Inferior parietal cortex (tissue), 1 donor: ENCODE results near the gene CD200R1.

ENCODE experiments used
- DNase-seq: peaks from one replicate; pipeline ENCODE4 v3.0.0-alpha.2; 2016; ENCODE audit errors: extremely low spot score

The CD200R1 gene, protein sequence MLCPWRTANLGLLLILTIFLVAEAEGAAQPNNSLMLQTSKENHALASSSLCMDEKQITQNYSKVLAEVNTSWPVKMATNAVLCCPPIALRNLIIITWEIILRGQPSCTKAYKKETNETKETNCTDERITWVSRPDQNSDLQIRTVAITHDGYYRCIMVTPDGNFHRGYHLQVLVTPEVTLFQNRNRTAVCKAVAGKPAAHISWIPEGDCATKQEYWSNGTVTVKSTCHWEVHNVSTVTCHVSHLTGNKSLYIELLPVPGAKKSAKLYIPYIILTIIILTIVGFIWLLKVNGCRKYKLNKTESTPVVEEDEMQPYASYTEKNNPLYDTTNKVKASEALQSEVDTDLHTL

DNA sequence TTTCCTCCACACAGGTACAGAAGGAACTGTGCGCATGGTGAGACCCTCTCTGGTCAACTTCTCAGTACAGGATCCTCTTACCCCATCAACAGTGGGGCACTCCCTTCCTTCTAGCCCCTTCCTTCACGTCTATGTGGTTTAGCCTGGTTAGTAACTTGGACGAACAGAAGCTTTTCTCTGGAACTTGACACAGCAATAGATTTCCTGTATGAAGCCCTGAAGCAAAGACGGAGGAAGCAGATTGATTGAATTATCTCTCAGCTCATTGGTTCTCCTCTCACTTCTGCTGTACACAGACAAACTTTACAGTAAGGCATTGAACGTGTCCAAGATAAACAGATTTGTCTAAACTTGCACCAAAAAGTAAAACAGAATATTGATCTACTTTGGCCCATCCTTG, at the start of gene CD200R1:
TSS of gene CD200R1 (minus strand) at position 210 of the 400 bp plus-strand sequence. CDS start 246 bp downstream, outside the sequence.
- DNase-seq: no peak

DNA sequence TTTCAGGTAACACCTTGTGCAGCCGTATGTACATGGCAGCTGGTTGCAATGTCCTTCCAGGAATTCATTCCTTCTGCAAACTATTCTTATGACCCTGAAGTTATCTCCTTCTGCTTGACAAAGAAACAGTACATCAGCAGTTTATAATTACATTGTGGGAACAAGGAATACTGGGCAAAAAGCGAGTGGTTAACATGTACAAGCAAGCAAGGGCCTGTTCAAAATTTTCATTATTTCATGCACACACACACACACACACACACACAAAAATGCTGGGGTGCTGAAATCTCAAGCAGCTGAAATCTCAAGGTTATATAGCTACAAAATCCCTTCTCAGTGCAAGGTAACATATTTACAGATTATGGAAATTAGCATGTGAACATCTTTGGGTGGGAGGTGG, 46.6 kb upstream of the CD200R1 start:
- no peak for DNase-seq

DNA sequence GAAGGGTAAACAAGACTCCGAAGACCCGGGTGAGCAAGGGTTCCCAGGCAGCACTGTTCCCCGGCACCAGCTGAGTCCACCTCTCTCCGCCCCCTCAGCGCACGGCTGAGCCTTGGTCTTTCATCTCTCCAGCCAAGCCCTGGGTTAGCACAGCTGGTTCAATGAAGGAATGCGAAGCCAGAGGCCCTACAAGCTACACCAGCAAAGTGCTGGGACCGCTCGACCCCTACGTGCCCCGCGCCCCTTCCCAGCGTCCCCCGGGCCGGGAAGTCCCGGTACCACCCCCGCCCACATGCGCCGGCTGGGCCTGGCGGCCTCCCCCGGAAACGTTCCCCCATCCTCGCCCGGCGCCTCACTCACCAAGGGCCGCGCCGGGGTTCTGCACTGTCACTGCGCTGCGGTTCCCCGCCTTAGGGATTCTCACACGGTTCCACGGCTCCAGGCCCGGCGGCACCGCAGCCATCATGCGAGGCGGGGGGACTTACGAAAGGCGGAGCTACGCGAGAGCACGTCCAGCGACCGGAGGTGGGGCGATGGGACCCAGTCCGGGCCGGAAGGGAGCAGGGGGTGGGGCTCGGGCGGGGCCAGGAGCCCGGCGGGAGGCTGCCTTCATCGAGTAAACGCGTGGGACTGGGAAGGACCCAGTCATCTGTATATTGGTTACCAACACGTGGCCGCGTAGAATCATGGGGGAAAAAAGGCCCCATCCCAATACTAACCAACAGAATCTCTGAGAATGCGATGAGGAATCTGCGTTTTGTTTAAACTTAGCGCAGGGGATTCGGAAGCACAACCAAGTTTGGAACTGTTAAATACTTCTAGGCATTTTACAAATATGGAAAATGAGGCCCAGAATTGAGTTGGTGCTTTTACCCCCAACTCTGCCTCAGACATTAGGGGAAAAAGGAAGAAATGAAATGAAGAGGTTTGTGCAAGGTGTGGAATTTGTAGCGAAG, 44.6 kb upstream of the CD200R1 start:
- DNase-seq: peak; percentile 87

DNA sequence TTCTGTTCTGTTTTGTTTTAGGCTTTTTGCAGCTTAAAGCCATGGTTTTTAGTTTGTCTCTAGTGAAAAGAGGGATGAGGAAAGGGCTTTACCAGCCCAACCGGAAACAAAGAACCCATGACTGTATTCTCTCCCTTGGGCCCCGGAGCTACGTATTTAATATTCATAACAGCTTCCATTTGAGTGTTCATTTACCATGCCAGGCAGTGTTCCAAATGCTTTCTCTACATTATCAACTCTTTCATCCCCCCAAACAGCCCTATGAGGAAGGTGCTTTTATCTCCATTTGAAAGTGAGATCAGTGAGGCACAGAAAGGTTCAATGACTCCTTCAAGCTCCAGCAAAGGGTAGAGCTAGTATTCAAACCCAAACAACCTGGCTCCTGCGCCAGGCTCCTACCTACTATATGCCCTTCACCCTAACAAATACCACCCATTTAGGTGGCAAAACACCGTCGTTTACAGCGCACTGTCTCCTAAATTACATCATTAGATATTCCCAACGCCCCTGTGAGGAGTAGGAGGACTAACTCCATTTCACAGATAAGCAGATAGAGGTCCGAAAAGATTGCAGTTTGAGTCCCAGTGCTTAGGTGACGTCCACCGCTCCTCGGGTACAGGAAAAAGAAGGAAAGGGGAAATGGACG, 43.8 kb upstream of the CD200R1 start:
- no peak for DNase-seq

DNA sequence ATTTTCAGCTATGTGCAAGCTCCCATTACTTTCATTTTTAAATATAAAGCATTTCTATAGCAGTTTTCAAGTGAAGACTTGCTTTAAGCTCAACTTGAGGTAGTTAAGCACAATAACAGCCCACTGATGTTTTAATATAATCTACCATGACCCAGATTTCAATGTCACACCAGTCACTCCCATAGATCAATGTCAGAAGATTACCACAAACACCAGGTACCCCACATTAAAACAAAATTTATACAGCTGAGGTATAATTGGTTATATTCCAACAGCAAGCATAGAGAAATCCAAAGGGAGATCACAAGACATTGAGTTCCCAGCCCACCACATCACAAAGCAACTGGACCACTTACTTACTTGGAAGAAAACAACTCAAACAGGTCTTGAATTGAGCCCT, 38.7 kb upstream of the CD200R1 start:
- DNase-seq: no peak

DNA sequence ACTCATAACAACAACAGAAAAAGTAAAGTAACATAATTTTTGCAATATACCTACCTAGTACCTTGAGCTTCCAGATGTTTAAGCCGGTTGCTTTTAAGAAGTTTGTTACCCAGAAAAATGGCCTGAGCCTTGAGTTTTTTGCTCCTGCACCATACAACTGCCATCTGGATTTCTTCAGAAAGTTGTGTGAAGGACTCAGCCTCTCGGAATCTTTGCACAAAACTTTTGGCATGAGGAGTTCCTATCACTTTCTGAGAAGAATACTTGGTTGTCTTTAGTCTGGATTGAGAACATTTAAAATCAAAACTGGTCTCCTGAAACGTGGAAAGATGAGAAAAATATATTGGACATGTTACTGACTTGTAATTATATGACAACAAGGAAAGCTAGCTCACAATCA, 33.2 kb upstream of the CD200R1 start:
- DNase-seq: no peak

DNA sequence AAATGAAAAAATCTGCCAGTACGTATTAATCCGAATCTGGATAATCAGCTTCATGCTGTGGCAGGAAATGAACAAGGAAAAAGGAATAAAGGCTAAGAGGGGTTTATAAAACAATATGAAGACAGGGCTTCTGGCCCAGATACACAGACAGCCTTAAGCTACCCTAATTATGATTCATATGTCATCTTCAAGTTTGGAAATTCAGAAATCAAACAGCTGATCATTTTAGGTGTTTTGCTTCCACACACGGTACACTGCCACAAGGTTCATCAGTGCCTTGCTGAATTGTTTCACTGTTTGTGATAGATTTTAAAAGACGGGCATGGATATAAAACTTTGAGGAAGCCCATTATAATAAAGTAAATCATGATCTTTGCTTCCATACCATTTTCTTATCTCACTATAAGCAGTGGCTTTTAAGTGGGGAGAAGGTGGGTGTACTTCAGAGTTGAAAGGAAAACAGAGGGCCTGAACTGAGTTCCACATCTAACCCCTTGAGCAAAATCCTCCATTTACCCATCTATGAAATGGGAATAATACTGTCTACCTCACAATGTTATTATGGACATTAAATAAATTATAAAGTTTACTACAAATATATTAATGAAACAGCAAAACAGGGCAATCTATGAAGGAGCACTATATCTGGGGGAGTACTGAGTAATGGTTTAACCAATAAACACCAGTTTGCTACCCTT, 31.6 kb upstream of the CD200R1 start:
- no peak for DNase-seq

DNA sequence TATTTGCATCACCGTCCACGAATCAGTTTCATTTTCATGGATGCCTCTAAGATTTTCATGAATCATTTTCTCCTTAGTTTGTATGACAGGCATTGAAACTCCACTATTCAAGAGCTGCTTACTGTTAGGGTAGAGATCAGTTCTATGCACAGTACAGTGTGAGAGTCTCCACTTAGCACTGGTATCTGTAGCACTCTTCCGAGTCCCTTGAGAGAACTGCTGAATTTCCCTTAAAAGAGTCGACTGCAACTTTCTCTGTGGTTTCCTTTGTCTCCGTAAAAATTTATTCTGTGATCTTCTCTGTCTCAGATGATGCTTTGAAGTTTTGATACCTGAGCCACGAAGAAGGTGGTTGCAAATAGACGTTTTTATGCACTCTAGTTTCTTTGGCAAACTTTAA, 30.7 kb upstream of the CD200R1 start:
- DNase-seq: no peak

DNA sequence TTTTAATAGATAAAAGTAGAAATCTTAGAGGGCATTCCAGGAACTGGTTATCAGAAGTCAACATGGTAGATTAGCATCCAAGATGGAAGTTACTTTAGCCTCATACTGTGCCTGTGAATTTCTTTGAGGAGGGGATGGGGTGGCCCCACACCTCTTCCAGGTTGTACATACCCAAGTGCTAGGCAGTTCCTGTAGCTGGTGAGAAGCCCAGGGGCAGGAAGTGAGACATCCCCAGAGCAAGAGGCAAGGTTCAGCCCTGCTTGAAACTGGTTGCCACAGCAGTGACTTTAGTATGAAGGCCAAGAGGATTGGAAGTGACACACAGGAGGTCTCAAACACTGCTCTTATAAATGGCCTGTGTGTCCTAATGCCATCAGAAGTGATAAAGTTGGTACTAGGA, 27.8 kb upstream of the CD200R1 start:
- no peak for DNase-seq

DNA sequence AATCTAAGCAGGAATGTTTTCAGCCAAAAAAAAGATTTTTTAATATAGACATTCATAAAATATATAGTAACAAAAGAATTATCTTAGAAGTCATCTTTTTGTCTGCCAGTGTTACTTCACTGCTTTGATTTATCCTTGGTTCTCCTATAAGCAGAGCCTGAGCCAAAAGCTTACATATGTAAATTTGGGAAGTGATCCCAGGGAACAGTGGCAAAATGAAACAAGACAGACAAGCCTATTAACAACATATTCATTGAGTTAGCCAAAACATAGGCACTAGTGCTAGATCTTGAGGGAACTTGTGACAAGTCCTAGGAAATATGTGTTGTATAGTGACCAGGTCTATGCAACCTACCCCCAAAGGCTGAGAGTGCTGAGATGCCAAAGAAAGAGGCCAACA, 27.1 kb upstream of the CD200R1 start:
- DNase-seq: no peak

DNA sequence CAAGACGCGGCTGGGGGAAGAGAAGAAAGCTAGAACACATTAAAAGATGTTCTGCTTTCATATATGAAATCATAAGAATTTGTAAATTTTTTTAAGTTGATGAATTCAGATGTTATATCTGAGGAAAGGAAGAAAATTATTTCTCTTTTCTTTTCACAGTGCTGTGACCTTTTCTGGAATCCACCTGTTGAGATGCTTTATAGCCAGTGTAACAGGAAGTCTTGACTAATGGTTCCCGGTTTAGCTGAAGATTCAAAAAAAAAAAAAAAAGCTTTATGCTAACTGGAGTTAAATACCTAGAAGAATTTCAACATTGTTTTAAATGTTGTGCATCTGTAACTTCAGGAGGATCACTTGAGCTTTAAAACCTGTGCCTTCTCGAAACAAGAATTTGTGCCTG, 25.8 kb upstream of the CD200R1 start:
- no peak for DNase-seq

DNA sequence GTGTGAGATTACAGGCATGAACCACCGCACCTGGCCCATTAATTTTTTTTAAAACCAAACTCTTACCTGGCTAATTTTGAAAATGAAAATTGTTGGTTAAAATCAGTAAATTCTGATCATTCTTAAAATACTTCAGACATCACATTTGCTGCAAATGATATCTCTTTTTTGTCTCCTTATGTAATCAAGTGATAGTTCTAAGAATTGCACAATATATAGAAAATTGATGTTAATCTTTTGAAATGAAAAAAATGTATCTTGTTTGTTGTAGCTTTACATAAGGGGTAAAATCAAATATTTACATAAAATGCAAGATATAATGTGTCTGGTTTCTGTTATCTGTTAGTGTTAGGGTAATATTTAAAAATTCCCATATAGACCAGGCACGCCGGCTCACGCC, 20.9 kb upstream of the CD200R1 start:
- no peak for DNase-seq

DNA sequence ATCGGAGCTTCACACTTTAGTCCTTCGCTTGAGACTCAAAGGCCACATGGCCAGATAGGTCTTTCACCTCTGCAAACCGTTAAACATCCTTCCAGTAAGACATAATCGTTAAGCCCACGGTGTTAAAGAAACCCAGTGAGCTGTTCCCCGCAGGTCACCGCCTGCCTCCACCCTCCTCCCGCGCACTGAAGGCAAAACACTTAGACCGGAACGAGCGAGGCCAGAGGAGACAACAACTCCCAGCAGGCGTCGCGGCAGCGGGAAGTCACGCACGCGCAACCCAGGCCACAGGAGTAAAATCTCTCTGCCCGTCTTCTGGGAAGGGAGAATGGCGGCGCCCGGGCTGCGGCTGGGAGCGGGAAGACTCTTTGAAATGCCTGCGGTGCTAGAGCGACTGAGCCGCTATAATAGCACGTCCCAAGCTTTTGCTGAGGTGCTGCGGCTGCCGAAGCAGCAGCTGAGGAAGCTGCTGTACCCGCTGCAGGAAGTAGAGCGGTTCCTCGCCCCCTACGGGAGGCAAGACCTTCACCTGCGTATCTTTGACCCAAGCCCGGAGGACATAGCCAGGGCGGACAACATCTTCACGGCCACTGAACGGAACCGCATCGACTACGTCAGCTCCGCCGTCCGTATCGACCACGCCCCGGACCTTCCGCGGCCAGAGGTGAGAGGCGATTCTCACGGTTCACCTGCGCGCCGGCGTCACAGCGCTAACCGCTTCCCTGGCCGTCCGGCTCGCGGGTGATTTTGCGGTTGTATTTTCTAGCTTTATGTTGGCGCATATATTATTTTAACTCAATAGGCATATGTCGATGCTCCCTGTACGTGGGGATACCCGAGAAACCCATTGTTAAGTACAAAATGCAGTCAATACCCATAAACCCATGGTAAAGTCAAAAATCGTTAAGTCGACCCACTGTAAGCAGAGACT, 16.0 kb upstream of the CD200R1 start, which contains the start of gene GTPBP8:
TSS of gene GTPBP8 (plus strand) at position 313 of the 931 bp plus-strand sequence. CDS start at position 329, 16 bp downstream.
- DNase-seq: peak; percentile 94

DNA sequence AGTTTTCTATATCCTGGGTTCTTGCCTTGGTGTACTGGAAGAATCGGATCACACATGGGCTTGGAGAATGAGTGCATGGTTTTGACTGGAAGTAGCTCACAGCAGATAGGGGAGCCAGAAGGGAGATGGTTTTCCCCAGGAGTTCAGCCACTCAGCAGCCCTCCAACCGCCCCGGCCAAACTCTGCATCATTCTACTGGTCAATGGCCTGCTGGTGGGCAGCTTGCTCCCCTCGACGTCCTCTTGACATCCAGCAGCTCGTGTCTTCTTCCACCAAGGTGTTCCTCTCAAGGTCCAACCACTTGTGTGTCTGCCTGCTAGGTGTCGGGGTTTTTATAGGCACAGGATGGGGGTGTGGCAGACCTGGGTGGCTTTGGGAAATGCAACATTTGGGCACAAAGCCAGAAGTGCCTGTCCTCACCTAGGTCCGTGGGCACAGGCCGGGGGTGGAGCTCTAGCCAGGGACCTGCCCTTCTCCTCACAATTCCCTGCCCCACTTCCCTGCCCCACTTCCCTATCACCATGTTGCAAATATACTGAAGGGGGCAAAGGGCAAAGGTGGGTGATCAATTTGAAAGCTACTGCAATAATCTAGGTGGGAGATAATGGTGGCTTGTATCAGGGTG, 12.9 kb upstream of the CD200R1 start:
- DNase-seq: no peak

DNA sequence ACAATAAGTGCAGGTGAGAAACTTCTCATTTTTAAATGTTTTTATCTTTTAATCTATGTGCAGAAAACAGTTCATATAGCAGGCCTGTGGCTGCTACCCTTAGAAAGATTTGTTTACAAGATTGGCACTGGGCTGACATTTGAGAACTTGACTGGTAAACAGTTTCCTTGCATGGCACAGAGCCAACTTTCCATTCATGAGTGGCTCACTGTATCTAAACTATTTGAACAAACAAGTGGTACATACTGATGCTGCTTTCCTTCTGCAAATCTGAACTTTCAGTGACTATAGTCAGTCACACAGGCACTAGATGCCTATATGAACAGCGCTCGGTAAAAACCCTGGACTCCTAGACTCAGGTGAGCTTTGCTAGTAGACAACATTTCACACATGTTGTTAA, 9.6 kb upstream of the CD200R1 start:
- no peak for DNase-seq

DNA sequence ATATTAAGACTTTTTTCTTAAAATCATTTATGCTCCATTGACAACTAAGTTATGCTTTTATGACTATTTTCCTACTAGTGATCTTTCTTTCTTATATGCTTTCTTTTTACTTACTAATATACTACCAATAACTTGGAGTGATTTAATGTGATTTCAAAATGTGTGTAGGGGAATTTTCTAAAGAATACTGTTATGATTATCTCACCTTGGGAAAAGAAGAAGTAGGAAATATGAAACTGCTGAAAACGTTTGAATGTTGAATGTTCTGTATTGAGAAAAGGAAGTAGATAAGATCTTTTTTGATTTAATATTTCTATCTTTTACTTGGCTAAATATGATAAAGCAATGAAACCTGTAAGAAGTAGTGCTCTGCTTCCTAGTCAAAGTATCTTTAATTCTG, 7.8 kb upstream of the CD200R1 start:
- DNase-seq: no peak

DNA sequence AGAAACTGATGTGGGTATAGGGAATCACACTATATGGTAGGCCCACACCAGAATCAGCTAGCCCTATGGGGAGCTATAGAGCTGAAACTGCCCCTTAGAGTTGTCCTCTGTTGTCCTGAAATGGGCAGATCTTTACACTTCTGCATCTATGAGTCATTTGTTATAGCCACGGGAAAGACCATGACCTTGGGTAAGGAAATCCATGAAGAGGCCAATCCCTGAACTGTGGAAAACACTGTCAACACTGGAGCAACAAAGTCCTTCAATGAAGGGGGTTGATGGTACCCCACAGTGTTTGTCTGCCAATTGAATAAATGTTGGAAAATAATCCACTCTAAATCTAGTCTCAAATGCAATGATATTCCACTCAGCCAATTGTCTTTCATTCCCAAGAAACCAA, 5.2 kb upstream of the CD200R1 start:
- DNase-seq: no peak

DNA sequence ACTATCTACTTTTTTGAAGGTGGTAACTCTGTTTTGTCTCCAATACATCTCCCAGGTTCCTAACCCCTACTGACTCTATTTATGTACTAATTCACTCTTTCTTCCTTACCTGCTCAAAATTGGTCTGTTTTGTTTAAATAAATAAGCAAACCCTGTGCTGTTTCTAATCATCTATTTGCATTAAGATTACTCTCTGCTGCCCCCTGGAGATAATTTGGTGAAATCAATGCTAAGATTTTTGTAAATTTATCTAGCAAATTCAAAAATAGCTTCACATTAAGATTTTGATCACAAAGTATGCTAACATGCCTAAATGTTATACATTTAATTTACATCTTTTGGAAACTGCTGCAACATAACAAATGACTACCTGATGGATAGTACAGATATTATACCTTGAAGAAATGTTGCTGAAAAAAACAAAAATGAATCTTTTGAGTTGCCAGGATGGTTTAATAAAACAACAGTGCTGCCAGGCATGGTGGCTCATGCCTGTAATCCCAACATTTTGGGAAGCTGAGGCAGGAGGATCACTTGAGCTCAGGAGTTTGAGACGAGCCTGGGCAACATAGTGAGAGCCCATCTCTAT, 4.4 kb upstream of the CD200R1 start:
- peak; percentile 76 for DNase-seq

DNA sequence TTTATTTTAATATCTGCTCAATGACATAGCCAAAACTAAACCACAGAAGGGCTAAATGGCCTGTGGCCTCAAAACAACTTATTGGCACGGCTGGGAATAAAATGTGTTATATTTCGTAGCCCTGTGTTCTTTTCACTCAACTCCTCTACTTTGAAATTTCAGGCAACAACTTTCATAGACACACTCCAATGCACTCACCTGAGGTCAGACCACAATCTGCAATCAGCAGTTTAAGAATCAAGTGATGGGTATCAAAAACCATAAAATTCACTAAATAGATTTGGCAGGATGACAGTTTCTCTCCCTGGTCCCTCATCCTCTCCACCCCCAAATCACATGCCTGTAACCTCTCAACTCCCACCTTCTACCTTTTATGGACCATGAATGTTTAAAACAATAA, 2.0 kb upstream of the CD200R1 start:
- no peak for DNase-seq

DNA sequence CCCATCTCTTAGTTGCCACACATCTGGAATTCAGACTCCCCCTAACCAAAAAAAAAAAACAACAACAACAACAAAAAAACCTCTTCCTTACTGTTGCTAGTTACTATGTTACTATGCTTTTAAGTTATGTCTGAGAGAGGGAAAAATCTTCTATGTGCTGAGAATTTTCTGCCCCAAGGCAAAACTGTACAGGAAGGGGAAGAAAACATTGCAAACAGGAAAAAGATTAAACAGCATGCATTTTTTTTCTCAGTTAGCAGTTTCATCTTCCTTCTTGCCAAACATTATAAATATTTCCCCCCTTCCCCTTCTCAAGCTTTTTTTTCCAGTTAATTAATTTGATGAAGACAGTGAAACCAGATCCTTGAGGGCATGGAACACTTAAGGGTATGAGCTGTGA, 1.1 kb upstream of the CD200R1 start:
- DNase-seq: no peak
